ENCODE results near the gene SNX5. TPM values are rescaled to one million over a fixed set of nuclear protein-coding genes. Genes with fewer than 3 reads are reported as not detected.

SNX5 gene
- polyA plus RNA-seq, 1 donor (not counting 4 experiments of a cell fraction or from before 2014, with no cell fraction given), result 187 TPM

- TF ChIP-seq CTCF (optimal IDR thresholded peaks at IDR 0.05 in 1 of 3, IDR thresholded peaks at IDR 0.05 in 1 of 3, conservative IDR thresholded peaks at IDR 0.05 in 1 of 3; ENCODE audit: extremely low read depth in 1 of 3, insufficient read depth in 2 of 3, low read length in 3 of 3) (no peak), EZH2 (IDR thresholded peaks at IDR 0.05; ENCODE audit: low read length) (no peak)
- no peak overlapping the region for H3K4me2 ChIP-seq (ENCODE audit: control insufficient read depth, extremely low read depth, insufficient read depth, low read depth, low read length)
- no peaks in the 10 kb centered on the region for H3K36me3 ChIP-seq (ENCODE audit: control insufficient read depth in 2 of 2, extremely low read depth in 1 of 2, insufficient read depth in 2 of 2, low read length in 2 of 2)
- H3K27ac ChIP-seq (ENCODE audit: control insufficient read depth, insufficient read depth, low read length), result no peak overlapping the region
- no peak overlapping the region for H3K4me3 ChIP-seq (ENCODE audit: control insufficient read depth in 2 of 3, extremely low read depth in 1 of 3, insufficient read depth in 2 of 3, low read depth in 1 of 3, low read length in 3 of 3)
- H3K4me1 ChIP-seq (ENCODE audit: control insufficient read depth, extremely low read depth, insufficient read depth, low read length), result no peaks in the 10 kb centered on the region
- H3K9me3 ChIP-seq (ENCODE audit: control insufficient read depth, low read depth, low read length), result no peaks in the 10 kb centered on the region
- no peaks in the 10 kb centered on the region for H3K9me1 ChIP-seq (ENCODE audit: control insufficient read depth, extremely low read depth, insufficient read depth, low read length)
- dilution Hi-C loops (cut with MboI; ENCODE audit: extremely low pct_ligation_motif_present, low sequenced_read_pairs), result no loop called here
- no peak overlapping the region for H2AFZ ChIP-seq (ENCODE audit: control insufficient read depth, low read length)
- H3K27me3 ChIP-seq (ENCODE audit: control insufficient read depth, extremely low read depth, insufficient read depth, low read length), result peaks cover 4% of the 10 kb centered on the region
- no peak overlapping the region for H3K9ac ChIP-seq (ENCODE audit: control insufficient read depth, extremely low read depth, insufficient read depth, low read length)
- no peaks in the 10 kb centered on the region for H3K79me2 ChIP-seq (ENCODE audit: control insufficient read depth, insufficient read depth, low read length)
- no peak for FAIRE-seq
- no peaks in the 10 kb centered on the region for H4K20me1 ChIP-seq (ENCODE audit: control insufficient read depth, extremely low read depth, insufficient read depth, low read length)
- DNase-seq (ENCODE audit: low read depth, low spot score), result no peak
Measured at GRCh38 chr20:17914957-17915356, 53.6 kb downstream of the SNX5 start.

- H4K20me1 ChIP-seq (ENCODE audit: control insufficient read depth, extremely low read depth, insufficient read depth, low read length), result no peaks in the 10 kb centered on the region
- no peaks in the 10 kb centered on the region for H3K36me3 ChIP-seq (ENCODE audit: control insufficient read depth in 2 of 2, extremely low read depth in 1 of 2, insufficient read depth in 2 of 2, low read length in 2 of 2)
- dilution Hi-C loops (cut with MboI; ENCODE audit: extremely low pct_ligation_motif_present, low sequenced_read_pairs), result no loop called here
- H2AFZ ChIP-seq (ENCODE audit: control insufficient read depth, low read length), result no peak overlapping the region
- no peaks in the 10 kb centered on the region for H3K9me1 ChIP-seq (ENCODE audit: control insufficient read depth, extremely low read depth, insufficient read depth, low read length)
- no peak overlapping the region for H3K27ac ChIP-seq (ENCODE audit: control insufficient read depth, insufficient read depth, low read length)
- H3K79me2 ChIP-seq (ENCODE audit: control insufficient read depth, insufficient read depth, low read length), result no peaks in the 10 kb centered on the region
- H3K27me3 ChIP-seq (ENCODE audit: control insufficient read depth, extremely low read depth, insufficient read depth, low read length), result peaks cover 4% of the 10 kb centered on the region
- DNase-seq (ENCODE audit: low read depth, low spot score) (no peak), FAIRE-seq (no peak)
- TF ChIP-seq EZH2 (IDR thresholded peaks at IDR 0.05; ENCODE audit: low read length) (no peak), CTCF (optimal IDR thresholded peaks at IDR 0.05 in 1 of 3, IDR thresholded peaks at IDR 0.05 in 1 of 3, conservative IDR thresholded peaks at IDR 0.05 in 1 of 3; ENCODE audit: extremely low read depth in 1 of 3, insufficient read depth in 2 of 3, low read length in 3 of 3) (no peak)
- H3K4me2 ChIP-seq (ENCODE audit: control insufficient read depth, extremely low read depth, insufficient read depth, low read depth, low read length), result no peak overlapping the region
- H3K4me1 ChIP-seq (ENCODE audit: control insufficient read depth, extremely low read depth, insufficient read depth, low read length), result no peaks in the 10 kb centered on the region
- H3K9ac ChIP-seq (ENCODE audit: control insufficient read depth, extremely low read depth, insufficient read depth, low read length), result no peak overlapping the region
- H3K4me3 ChIP-seq (ENCODE audit: control insufficient read depth in 2 of 3, extremely low read depth in 1 of 3, insufficient read depth in 2 of 3, low read depth in 1 of 3, low read length in 3 of 3), result no peak overlapping the region
- H3K9me3 ChIP-seq (ENCODE audit: control insufficient read depth, low read depth, low read length), result no peaks in the 10 kb centered on the region
Measured at GRCh38 chr20:17912916-17913315, 55.7 kb downstream of the SNX5 start.

Measured in keratinocyte (primary cell).